HEK293 (cell line): ENCODE data around the gene CDYL.

Experiments used
- CTCF ChIP-seq: fragments of 450-650 bp; formaldehyde crosslinking; IDR thresholded peaks from 2 replicates; pipeline ENCODE4 v1.5.1; 2016; ENCODE audit warnings: missing biosample characterization, missing genetic modification characterization
- PATZ1 ChIP-seq: fragments of 450-650 bp; formaldehyde crosslinking; IDR thresholded peaks from 2 replicates; pipeline ENCODE4 v1.5.1; 2016; ENCODE audit warnings: missing biosample characterization, missing genetic modification characterization
- TSHZ1 ChIP-seq: fragments of 450-650 bp; formaldehyde crosslinking; IDR thresholded peaks from 2 replicates; pipeline ENCODE4 v1.5.1; 2016; ENCODE audit warnings: missing biosample characterization, missing genetic modification characterization, borderline replicate concordance
- ZNF146 ChIP-seq: fragments of 450-650 bp; formaldehyde crosslinking; IDR thresholded peaks from 2 replicates; pipeline ENCODE4 v1.5.1; 2016; ENCODE audit warnings: missing biosample characterization, missing genetic modification characterization
- ZNF423 ChIP-seq: fragments of 450-650 bp; formaldehyde crosslinking; IDR thresholded peaks from 2 replicates; pipeline ENCODE4 v1.5.1; 2016; ENCODE audit warnings: missing biosample characterization, missing genetic modification characterization
- ZNF571 ChIP-seq: fragments of 450-650 bp; formaldehyde crosslinking; IDR thresholded peaks from 2 replicates; pipeline ENCODE4 v1.5.0; 2017; ENCODE audit warnings: missing biosample characterization, missing genetic modification characterization
- ZNF623 ChIP-seq: fragments of 450-650 bp; formaldehyde crosslinking; IDR thresholded peaks from 2 replicates; pipeline ENCODE4 v1.5.1; 2016; ENCODE audit warnings: missing biosample characterization, missing genetic modification characterization
- ZNF626 ChIP-seq: fragments of 450-650 bp; sonication (Bioruptor Pico); formaldehyde crosslinking; IDR thresholded peaks from 2 replicates; pipeline ENCODE4 v1.5.1; 2018; ENCODE audit warnings: missing biosample characterization, missing genetic modification characterization, inconsistent platforms
- ZNF658 ChIP-seq: fragments of 450-650 bp; formaldehyde crosslinking; IDR thresholded peaks from 2 replicates; pipeline ENCODE4; 2016; ENCODE audit warnings: missing biosample characterization, missing genetic modification characterization
- ZNF768 ChIP-seq: fragments of 450-650 bp; formaldehyde crosslinking; IDR thresholded peaks from 2 replicates; pipeline ENCODE4 v1.5.1; 2018; ENCODE audit warnings: missing biosample characterization, mild to moderate bottlenecking, missing genetic modification characterization

DNA sequence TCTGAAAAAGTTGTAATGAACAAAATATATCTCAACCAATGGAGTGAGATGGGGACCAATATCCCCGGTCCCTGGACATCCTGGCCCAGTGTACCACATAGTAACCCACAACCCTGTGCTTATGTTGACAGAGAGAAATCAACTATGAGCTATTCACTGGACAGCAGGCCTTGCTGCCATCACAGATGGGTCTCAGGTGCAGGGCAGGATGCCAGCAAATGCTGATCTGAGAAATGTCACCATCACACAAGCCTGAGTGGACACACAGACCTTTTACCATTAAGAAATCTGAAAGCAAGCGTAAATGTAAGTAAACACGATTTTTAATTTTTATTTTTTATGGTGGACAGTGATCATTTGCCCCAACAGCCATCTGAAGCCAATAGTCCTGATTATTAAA is 218.5 kb downstream of the CDYL start:
- TF ChIP-seq CTCF (tag by site-specific recombination) (no peak), TSHZ1 (tag by site-specific recombination) (no peak), ZNF658 (tag by site-specific recombination) (no peak), ZNF623 (tag by site-specific recombination) (no peak), ZNF571 (tag by site-specific recombination) (no peak), ZNF423 (tag by site-specific recombination) (no peak), PATZ1 (tag by site-specific recombination) (no peak), ZNF146 (tag by site-specific recombination) (no peak), ZNF626 (tag by site-specific recombination) (no peak), ZNF768 (tag by site-specific recombination) (no peak)
